Measurements from ENCODE around the gene RUNX2.

- TF ChIP-seq EZH2 (IDR thresholded peaks at IDR 0.05; ENCODE audit: insufficient read depth, poor library complexity, severe bottlenecking) (no peak), EZH2phosphoT487 (IDR thresholded peaks at IDR 0.05; ENCODE audit: insufficient read depth, low read depth) (no peak)
These were observed 39.9 kb downstream of the RUNX2 start for GRCh38 chr6:45367999-45368398.
